GM18873 (cell line): ENCODE measurements around the gene SAA2.
A peak's percentile ranks its signal among the peaks of the same experiment; 100 is the strongest.
"Not testable (repeated sequence)": the region's sequence is repeated elsewhere in the genome, so short reads cannot be mapped to it uniquely, and the experiment has no call there.

Experiments
- ATAC-seq: cut with Tn5 transposase; IDR thresholded peaks from one replicate; pipeline ENCODE4 v1.9.1; 2021; ENCODE audit warnings: mild to moderate bottlenecking, moderate library complexity, moderate number of reproducible peaks; ENCODE audit not compliant: unreplicated experiment, low FRiP score

The SAA2 gene

GRCh38 chr11:18248561-18248960 lies at the start of gene SAA2:
Gene SAA2, minus strand, starts transcription at chr11:18248668. Its CDS starts 657 bp downstream, at chr11:18248011.
- no peak for ATAC-seq

GRCh38 chr11:18295316-18295715 lies 46.8 kb upstream of the SAA2 start:
- no peak for ATAC-seq

- no peak for ATAC-seq
Measured at GRCh38 chr11:18294862-18295261, 46.4 kb upstream of the SAA2 start.

GRCh38 chr11:18288911-18289310 lies 40.4 kb upstream of the SAA2 start:
- no peak for ATAC-seq

GRCh38 chr11:18285841-18286240 lies 37.4 kb upstream of the SAA2 start:
- no peak for ATAC-seq

GRCh38 chr11:18282626-18283025 lies 34.2 kb upstream of the SAA2 start:
- ATAC-seq, result no peak

- ATAC-seq, result peak; percentile 86
Measured at GRCh38 chr11:18280438-18281045, 32.1 kb upstream of the SAA2 start.

GRCh38 chr11:18277565-18278271 lies 29.2 kb upstream of the SAA2 start:
- ATAC-seq, result no peak

- no peak for ATAC-seq
Measured at GRCh38 chr11:18271206-18271605, 22.7 kb upstream of the SAA2 start.

GRCh38 chr11:18270102-18270501 lies 21.6 kb upstream of the SAA2 start:
- no peak for ATAC-seq

- ATAC-seq, result not testable (repeated sequence)
Measured at GRCh38 chr11:18269252-18269651, 20.8 kb upstream of the SAA2 start.

GRCh38 chr11:18267335-18268133 lies 19.1 kb upstream of the SAA2 start:
- ATAC-seq, result not testable (repeated sequence)

- no peak for ATAC-seq
Measured at GRCh38 chr11:18265949-18266348, 17.5 kb upstream of the SAA2 start, which contains the start of gene SAA1. Gene SAA1, plus strand, starts transcription at chr11:18266264. Its CDS starts 624 bp downstream, at chr11:18266888.

GRCh38 chr11:18264677-18265555 lies 16.4 kb upstream of the SAA2 start:
- no peak for ATAC-seq

GRCh38 chr11:18264035-18264434 lies 15.6 kb upstream of the SAA2 start:
- no peak for ATAC-seq

GRCh38 chr11:18262681-18263350 lies 14.3 kb upstream of the SAA2 start:
- ATAC-seq, result not testable (repeated sequence)

- no peak for ATAC-seq
Measured at GRCh38 chr11:18261721-18262120, 13.3 kb upstream of the SAA2 start.

GRCh38 chr11:18259259-18259658 lies 10.8 kb upstream of the SAA2 start:
- no peak for ATAC-seq

- no peak for ATAC-seq
Measured at GRCh38 chr11:18254781-18255361, 6.4 kb upstream of the SAA2 start.
